Measurements from ENCODE around the gene FGF7. TPM values are rescaled to one million over a fixed set of nuclear protein-coding genes. Genes with fewer than 3 reads are reported as not detected.
"Not testable (repeated sequence)": the region's sequence is repeated elsewhere in the genome, so short reads cannot be mapped to it uniquely, and the experiment has no call there.

The FGF7 gene, protein sequence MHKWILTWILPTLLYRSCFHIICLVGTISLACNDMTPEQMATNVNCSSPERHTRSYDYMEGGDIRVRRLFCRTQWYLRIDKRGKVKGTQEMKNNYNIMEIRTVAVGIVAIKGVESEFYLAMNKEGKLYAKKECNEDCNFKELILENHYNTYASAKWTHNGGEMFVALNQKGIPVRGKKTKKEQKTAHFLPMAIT
- 0.07 and 0.12 TPM in 2 replicates for total RNA-seq

DNA sequence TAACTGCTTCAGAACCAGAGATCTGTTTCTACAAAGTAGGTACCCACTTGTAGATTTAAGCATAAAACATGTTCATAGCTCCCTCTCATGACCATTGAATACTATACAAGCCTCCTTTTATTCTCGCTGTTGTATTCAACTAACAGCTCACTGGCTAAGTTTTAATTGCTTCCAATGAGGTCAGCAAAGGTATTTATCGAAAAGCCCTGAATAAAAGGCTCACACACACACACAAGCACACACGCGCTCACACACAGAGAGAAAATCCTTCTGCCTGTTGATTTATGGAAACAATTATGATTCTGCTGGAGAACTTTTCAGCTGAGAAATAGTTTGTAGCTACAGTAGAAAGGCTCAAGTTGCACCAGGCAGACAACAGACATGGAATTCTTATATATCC lies at the start of gene FGF7:
TSS of gene FGF7 (plus strand) at position 222 of the 400 bp plus-strand sequence. CDS start 1,056 bp downstream, outside the sequence.
- intact Hi-C loops (cut with micrococcal nuclease): loop anchor here (2.0 to 5.0 kb wide), 4 partner anchors 546 to 894 kb away; partner anchors contain the start of gene EID1

DNA sequence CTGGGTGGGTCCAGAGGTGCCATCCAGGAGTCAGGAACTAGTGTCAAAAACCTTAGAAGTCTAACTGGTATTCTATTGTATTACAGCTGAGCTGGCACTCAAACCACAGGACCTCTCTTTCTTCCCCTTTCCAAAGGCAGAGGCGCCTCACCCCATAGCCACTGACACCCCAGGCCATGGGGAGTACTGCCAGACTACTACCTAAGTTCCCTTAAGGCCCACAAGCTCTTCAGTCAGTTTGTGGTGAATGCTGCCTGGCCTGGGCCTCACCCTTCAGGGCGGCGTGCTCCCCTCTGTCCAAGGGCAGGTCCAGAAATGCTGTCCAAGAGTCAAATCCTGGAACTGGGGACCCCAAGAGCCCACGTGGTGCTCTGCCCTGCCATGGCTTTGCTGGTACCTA lies 43.0 kb upstream of the FGF7 start:
- intact Hi-C loops (cut with micrococcal nuclease): loop anchor here (5.0 kb wide), 1 partner anchor 52 kb away; no protein-coding TSS in a partner anchor

DNA sequence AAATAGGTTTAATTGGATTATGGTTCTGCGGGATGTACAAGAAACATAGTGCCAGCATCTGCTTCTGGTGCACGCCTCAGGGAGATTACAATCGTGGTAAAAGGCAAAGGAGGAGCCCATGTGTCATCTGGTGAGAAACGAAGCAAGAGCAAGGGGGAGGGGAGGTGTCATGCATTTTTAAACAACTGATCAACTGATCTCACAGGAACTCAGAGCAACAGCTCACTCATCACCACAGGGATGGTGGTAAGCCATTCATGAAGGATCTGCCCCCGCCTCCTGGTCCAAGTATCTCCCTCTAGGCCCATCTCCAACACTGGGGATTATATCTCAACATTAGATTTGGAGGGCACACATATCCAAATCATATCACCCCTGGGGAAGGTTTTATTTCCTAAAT lies 42.1 kb upstream of the FGF7 start:
- intact Hi-C loops (cut with micrococcal nuclease): loop anchor here (5.0 kb wide), 1 partner anchor 51 kb away; no protein-coding TSS in a partner anchor

DNA sequence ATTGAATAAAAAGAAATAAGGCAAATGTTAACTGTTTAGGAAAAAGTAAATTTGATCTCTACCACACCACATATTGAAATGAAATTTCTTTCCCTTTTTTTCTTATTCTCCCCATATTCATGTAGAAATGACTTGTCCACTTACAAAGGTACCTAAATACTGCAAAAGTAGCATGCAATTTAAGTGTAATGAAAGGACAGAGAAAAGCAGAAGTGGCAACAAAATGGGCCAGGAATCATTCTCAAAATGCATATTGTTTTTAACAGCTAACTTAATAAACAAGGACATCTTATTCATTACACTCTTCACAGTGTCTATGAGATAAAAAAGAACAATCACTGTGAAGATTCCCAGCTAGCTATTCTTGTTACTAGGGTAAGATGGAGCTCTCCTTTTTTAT lies 40.6 kb upstream of the FGF7 start:
- intact Hi-C loops (cut with micrococcal nuclease): loop anchor here (5.0 kb wide), 1 partner anchor 50 kb away; no protein-coding TSS in a partner anchor

DNA sequence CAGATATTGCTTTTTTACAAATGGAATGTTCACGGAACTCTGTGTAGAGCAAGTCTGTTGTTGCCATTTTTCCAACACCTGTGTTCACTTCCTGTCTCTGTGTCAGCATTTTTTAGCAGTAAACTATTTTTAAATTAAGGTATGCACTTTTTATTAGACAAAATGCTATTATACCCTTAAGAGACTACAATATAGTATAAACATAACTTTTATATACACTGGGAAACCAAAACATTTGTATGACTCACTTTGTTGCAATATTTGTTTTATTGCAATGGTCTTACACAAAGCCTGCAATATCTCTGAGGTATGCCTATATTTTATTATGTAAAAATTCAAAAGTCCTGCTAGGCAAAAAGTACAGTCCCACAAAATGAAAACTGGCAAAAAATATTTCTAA lies 39.8 kb upstream of the FGF7 start:
- intact Hi-C loops (cut with micrococcal nuclease): loop anchor here (5.0 kb wide), 1 partner anchor 49 kb away; no protein-coding TSS in a partner anchor

DNA sequence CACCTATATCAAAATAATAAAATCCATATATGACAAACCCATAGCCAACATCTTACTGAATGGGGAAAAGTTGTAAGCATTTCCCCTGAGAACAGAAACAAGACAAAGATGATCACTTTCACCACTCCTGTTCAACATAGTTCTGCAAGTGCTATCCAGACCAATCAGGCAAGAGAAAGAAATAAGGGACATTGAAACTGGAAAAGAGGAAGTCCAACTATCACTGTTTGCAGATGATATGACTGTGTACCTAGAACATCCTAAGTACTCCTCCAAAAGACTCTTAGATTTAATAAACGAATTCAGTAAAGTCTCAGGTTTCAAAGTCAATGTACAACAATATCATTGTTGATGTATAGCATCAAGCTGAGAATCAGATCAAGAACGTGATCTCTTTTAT lies 35.6 kb upstream of the FGF7 start:
- intact Hi-C loops (cut with micrococcal nuclease): no loop called here

DNA sequence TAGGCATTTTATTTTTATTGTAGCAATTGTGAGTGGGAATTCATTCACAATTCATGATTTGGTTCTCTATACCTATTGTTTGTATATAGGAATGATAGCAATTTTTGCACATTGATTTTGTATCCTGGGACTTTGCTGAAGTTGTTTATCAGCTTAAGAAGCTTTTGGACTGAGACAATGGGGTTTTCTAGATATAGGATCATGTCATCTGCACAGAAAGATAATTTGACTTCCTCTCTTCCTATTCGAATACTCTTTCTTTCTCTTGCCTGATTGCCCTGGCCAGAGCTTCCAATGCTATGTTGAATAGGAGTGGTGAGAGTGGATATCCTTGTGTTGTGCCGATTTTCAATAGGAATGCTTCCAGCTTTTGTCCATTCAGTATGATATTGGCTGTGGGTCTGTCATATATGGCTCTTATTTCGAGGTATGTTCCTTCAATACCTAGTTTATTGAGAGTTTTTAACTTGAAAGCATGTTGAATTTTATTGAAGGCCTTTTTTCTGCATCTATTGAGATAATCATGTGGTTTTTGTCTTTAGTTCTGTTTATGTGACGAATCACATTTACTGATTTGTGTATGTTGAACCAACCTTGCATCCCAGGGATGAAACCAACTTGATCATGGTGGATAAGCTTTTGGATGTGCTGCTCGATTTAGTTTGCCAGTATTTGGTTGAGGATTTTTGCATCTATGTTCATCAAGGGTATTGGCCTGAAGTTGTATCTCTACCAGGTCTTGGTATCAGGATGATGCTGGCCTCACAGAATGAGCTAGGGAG lies 20.3 kb upstream of the FGF7 start:
- intact Hi-C loops (cut with micrococcal nuclease): not testable (repeated sequence)

DNA sequence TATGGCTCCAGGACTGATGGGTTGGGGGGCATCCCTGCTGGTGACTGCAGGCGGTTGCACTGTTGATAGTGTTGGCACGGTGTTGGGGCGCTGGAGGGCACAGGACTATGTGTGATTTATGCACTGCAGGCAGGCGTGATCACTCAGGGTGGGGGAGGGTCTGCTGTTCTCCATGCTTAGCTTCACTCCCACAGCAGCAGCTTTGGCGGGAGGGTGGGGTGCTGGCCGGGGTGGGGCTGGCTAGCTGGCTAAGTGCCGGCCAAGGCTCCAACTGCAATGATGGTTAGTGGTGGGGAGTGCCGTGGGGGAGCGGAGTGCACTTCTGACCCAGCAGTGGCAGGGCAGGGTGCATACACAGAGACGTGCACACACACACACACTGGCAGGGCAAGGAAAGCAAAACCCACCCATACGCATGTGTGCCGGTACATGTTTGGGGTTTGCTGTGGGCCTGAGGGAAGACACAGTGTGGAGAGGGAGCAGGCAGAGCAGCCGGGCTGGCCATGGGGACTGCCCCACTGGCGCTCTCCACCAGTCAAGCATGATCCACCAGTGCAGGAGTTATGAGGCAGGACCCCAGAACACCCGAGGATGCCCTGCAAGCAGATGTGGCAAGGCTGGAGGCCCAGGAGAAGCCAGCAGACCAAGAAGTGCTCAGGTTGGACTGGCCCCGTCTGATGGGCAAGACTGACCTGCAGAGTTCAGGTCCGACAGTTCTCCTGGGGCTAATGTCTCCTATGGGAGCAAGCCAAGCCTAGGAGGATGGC lies 16.5 kb upstream of the FGF7 start:
- intact Hi-C loops (cut with micrococcal nuclease): no loop called here

DNA sequence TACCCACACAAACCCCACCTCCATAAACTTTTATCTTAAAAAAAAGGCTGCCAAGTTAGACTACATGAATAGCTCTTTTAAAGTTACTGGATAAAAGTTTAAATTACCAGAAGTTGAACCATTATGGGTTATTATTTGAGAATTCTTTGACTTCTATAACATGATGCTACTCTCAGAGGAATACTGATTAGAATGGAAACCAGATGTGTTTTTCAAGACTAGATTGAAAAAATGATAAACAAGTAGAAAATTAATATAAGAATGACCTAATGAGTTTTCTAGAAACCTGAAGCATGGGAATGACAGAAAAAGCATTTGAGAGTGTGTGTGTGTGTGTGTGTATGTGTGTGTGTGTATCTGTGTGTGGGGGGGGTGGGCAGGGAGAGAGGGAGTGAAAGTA lies 12.4 kb upstream of the FGF7 start:
- intact Hi-C loops (cut with micrococcal nuclease): no loop called here

DNA sequence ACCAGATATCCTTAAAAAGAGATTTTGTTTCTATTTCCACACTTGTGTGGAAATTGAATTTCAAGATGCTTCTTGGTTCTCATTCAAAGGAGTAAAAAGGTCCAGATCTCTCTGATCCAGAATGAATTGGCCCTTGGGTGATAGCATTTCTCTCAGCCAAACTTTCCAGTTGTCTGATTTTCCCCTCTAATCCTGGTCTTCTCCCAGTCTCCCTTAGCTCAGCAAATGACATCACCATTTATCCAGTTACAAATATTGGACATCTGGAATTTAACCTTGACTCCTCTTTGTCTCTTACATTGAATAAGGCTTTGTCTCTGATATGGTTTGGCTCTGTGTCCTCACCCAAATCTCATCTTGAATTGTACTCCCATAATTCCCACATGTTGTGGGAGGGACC lies 10.2 kb upstream of the FGF7 start:
- intact Hi-C loops (cut with micrococcal nuclease): no loop called here

DNA sequence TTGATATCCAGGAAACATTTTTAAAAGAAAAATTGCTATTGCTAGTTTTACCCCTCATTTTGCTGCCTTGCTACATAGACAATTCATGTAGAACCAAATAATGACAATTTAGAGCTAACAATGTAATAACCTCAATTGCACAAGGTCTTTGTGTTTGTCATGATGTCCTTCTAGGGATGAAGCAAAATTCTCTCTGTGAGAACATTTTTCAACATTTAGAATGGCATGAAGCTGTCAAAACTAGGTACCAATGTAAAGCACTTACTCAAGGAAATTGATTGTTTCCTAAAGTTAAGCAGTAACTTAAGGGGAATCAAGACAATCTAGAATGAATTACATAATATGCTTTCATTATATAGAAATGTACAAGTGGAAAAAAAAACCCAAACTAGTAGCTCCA lies 7.9 kb upstream of the FGF7 start:
- intact Hi-C loops (cut with micrococcal nuclease): no loop called here

DNA sequence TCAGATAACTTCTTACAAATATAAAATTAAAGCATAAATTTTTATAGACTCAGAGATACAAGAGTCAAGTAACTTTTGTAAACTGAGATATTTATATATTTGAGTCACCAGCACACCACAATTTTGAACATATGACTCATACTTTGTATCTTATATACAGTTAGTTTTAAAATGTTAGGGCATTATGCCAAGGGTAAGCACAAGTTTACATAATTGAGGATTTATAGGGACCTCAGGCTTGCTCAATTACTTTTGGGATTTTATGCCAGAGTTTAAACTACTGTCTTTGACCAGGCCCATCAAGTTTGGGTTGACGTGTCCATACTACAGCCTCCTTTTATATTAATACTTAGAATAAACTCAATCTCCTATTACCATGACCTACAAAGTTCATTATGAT lies 7.4 kb upstream of the FGF7 start:
- intact Hi-C loops (cut with micrococcal nuclease): no loop called here

DNA sequence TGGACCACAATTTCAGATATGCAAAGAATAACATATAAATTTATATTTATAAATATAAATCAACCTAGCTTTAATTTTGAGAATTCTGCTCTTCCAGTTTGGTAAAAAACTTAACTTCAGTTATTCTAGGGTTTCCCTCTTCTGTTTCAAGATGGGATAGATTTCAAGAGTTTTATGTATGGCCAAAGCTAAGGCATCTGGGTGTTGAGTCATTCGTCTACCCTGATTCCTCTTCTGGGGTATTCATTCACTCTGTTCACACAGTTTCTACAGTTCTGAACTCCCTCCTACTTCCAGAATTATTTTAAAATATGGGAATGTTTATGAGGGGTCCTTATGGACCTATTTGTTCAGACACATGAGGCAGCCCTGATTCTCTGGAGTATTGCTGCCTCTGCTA lies 4.2 kb upstream of the FGF7 start:
- intact Hi-C loops (cut with micrococcal nuclease): no loop called here

DNA sequence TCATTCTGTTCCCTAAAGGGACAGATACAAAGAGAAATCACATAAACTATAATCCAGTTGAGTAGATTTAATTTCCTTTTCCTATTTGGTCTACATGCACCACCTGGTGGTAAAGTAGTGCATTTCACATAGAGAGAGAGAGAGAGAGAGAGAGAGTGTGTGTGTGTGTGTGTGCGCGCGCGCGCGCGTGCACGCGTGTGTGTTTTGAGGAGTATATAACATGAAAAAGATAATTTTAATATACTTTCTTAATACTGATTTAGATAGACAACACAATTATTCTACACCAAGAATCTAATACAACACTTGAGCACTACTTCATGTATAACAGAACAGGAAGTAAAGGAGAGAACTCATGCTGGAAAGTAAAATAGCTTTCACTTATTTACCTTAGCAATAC lies 1.1 kb upstream of the FGF7 start:
- intact Hi-C loops (cut with micrococcal nuclease): loop anchor here (1.0 to 5.0 kb wide), 7 partner anchors 187 to 895 kb away; partner anchors contain the start of genes COPS2 and EID1

DNA sequence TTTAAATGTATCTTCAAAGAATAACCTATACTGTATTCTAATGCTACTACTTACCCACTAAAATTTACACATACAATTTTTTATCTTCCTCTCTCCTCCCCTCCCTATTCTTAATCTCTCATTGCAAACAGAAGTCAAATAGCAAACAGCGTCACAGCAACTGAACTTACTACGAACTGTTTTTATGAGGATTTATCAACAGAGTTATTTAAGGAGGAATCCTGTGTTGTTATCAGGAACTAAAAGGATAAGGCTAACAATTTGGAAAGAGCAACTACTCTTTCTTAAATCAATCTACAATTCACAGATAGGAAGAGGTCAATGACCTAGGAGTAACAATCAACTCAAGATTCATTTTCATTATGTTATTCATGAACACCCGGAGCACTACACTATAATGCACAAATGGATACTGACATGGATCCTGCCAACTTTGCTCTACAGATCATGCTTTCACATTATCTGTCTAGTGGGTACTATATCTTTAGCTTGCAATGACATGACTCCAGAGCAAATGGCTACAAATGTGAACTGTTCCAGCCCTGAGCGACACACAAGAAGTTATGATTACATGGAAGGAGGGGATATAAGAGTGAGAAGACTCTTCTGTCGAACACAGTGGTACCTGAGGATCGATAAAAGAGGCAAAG lies 984 bp downstream of the FGF7 start:
- intact Hi-C loops (cut with micrococcal nuclease): loop anchor here (2.0 to 5.0 kb wide), 4 partner anchors 547 to 893 kb away; partner anchors contain the start of gene EID1

DNA sequence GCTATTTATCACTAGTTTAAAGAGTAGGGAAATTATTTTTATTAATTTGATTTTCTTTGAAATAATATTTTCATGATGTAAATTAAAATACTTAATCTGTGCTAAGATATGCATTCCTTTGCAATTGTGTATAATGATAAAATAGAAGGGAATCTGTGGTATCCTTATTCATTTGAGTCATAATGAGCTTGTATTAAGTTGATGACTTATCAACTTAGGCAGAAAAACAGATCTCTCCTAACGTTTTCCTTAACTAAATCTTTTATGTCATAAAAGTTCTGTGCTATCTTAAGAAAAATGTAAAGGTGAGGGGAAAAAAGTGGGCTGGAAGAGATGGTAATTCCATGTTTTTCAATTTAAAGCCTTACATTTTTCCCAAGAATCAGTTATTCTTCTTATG lies 1.9 kb downstream of the FGF7 start:
- intact Hi-C loops (cut with micrococcal nuclease): loop anchor here (5.0 kb wide), 2 partner anchors 548 to 892 kb away; partner anchors contain the start of gene EID1

DNA sequence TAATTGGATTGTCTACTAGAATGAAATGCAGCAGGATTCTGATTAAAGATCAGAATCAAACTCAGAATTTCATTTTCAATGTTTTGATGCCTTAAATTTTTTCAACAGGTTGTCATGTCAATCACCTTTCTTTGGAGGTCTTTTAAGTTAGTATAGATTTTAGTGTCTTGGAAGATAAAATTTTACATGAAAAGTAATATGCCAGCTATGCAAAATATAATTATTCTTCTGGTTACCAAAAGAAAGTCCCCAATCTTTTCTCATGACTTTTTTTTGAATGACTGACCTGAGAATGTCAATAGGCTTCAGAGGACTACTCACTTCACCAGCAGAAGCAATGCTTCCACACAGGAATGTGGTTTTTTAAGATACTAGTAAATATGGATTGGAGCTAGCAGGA lies 4.3 kb downstream of the FGF7 start:
- intact Hi-C loops (cut with micrococcal nuclease): no loop called here

DNA sequence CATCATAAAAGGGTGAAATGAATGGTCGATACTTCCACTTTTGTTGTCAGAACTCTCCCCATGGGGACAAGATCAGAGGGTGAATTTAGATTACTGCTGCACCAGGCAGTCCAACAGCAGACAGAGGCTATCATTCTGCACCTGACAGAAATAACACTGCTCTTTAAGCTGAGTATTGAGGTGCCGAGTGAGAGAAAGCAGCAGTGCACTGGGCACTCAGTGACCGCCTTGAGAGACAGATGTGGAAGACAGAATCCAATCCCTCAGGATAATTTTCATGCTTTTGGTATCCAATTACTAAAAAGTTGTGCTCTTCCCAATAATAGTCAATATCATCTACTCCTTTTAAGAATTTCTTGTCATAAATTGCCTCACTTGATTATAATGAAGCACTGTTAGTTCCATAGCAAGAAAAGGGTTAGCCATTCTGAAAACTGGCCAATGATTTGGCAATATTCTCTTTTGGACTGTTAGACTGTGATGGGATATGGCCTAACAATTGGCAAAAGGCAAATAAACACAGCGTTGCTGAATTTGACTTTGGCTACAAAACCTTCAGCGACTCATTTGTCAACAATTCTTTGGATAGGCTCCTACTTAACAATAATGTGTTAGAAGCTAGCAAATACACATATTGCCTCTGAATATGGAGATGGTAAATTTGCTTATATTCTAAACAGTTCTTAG lies 5.5 kb downstream of the FGF7 start:
- intact Hi-C loops (cut with micrococcal nuclease): no loop called here

DNA sequence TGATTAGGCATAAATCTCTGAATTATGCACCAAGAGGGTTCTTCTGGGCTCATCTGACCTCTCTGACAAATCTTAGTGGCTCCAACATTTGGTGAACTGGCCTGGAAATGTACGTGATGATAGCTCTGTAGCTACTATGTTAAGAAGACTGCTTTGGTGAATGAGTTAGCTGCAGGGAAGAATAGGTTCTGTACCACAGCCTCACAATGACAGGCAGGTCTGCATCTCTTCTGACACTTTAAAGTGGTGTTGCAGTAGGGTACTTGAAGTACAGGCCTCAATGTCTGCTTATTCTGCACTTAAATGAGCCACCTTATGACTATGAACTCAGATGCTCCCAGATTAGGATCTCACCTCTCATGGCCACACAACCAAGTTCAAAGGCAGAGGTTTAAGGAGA lies 7.0 kb downstream of the FGF7 start:
- intact Hi-C loops (cut with micrococcal nuclease): loop anchor here (5.0 kb wide), 1 partner anchor 48 kb away; no protein-coding TSS in a partner anchor

DNA sequence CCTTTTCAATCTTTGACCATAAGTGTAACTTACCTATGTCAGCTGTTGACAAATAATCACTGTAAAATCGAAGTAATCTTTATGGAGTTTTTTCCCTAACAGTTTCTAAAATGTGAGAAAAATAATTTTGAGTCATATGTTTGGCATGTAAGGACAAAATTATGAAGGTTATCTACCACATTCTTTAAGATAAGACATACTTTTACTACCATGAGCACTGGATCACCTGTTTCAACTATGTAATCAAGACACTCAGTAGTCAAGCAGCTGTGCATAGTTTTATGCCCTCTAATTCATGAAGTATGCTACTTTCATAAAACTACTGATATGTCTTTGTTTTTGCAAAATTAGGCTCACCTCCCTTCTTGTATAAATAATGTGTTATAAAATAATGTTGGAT lies 12.1 kb downstream of the FGF7 start:
- intact Hi-C loops (cut with micrococcal nuclease): no loop called here

DNA sequence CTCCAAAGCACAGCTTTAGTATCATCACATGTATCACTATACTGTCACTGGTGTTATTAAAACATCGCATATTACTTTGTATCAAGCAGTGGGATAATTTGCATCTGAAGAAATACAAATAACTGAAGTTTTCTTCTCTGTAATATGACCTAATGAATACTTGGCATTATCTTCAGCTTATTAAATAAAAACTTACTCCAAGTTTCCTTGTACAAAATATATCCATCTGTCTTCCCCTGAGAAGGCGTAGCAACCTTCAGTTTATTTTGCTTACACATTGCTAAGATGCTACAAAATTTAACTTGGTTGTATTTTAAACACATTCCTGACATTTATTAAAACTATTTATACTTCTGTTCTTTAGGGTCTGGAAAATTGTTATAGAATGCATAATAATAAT lies 13.7 kb downstream of the FGF7 start:
- intact Hi-C loops (cut with micrococcal nuclease): no loop called here
